Myometrial cell (primary cell): ENCODE results near the gene SIPA1L3. TPM values are rescaled to one million over a fixed set of nuclear protein-coding genes. Genes with fewer than 3 reads are reported as not detected.

ENCODE experiments used
- total RNA-seq: library from RNA; depleted of rRNA; stranded (reverse); fragments of >200 nt; gene quantifications from 2 replicates; pipeline ENCODE4 v1.2.3, GENCODE V29; 2015

Gene SIPA1L3, protein sequence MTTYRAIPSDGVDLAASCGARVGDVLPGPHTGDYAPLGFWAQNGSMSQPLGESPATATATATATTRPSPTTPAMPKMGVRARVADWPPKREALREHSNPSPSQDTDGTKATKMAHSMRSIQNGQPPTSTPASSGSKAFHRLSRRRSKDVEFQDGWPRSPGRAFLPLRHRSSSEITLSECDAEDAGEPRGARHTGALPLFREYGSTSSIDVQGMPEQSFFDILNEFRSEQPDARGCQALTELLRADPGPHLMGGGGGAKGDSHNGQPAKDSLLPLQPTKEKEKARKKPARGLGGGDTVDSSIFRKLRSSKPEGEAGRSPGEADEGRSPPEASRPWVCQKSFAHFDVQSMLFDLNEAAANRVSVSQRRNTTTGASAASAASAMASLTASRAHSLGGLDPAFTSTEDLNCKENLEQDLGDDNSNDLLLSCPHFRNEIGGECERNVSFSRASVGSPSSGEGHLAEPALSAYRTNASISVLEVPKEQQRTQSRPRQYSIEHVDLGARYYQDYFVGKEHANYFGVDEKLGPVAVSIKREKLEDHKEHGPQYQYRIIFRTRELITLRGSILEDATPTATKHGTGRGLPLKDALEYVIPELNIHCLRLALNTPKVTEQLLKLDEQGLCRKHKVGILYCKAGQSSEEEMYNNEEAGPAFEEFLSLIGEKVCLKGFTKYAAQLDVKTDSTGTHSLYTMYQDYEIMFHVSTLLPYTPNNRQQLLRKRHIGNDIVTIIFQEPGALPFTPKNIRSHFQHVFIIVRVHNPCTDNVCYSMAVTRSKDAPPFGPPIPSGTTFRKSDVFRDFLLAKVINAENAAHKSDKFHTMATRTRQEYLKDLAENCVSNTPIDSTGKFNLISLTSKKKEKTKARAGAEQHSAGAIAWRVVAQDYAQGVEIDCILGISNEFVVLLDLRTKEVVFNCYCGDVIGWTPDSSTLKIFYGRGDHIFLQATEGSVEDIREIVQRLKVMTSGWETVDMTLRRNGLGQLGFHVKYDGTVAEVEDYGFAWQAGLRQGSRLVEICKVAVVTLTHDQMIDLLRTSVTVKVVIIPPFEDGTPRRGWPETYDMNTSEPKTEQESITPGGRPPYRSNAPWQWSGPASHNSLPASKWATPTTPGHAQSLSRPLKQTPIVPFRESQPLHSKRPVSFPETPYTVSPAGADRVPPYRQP (N-terminal part only)
- total RNA-seq, result 20.2 and 25.4 TPM in 2 replicates

DNA sequence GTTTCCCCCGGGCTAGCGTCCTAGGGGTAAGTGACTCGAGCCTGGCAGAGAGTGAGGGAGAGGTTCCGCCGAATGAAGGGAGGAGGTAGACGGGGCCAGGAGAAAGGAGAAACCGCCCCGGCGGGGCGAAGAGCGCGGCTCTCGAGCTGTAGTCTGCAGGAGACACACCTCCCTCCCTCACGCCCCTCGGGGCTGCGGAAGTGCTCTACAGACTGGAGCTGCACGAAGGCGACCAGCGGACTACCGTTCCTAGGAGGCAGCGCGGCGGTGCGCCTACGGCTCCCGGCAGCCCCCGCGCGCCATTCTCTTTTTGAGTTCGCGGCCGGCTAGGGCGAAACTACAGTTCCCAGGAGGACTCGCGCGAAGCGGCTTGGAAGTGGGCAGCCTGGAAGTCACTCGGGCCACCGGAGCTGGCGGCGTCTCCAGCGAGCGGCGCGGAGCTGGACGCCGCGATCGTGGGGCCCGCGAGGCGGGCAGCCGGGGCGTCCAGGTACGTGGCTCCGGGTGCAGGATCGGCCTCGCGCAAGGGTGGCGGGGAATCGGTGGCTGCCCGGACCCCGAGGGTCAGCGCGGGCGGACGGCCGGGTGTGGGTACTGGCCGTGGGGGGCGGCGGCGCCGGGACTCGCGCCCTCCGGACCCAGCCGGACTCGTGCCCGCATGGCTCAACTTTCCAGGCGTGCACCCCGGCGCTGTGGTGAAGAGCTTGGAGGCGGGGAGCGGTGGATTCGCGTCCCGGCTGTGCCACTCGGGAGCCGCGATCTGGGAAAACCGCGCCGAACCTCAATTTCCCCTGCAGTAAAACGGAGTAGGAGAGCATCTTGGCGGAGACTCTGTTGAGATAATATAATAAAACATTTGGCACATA lies at the start of gene SIPA1L3:
Gene SIPA1L3 (plus strand): TSS at position 340 of the 866 bp plus-strand sequence. CDS start 174,358 bp downstream, outside the sequence.

DNA sequence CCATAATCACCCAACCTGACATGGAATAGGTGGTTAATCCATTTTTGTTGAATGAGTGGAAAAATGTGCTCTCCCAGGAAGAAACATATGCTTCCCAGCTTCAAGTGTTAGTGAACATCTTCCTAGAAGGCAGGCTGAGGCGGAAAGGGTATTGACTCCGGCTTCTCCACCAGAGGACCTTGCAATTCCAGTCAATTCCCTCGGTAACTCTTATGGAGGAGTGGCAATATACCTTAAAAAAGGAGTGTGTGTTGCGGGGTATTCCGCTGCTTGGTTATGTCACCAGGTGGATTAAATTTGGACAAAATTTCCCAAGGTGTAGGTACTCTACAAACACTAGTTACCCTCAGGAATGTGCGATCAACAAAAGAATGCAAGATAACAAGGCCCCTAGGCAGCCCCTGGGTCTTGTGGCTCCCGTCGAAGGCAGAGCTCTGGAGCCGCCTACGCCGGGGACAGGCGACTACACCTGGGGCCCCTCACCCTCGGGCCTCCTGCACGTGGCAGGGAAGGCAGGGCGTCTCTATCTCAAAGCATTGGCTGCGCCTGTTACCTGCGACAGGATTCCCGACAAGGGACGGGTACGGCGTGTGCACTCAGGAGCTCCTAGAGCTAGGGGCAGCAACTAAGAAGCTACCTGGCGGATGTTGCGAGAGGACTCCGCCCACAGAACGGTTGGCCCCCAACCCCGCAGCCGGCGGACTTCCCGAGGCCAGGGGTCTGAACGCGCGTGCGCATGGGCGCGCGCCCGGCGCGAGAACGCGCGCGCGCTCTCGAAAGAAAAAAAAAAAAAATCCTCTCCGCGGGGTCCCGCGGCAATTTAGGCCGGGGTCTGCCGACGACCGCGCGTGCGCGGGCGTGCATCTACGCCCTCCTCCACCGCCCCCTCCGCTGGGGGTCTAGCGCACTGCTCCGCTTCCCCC lies 801 bp upstream of the SIPA1L3 start, which contains the start of gene WDR87:
Gene WDR87 (minus strand): TSS at position 649 of the 923 bp plus-strand sequence. CDS start 8,355 bp downstream, outside the sequence.

DNA sequence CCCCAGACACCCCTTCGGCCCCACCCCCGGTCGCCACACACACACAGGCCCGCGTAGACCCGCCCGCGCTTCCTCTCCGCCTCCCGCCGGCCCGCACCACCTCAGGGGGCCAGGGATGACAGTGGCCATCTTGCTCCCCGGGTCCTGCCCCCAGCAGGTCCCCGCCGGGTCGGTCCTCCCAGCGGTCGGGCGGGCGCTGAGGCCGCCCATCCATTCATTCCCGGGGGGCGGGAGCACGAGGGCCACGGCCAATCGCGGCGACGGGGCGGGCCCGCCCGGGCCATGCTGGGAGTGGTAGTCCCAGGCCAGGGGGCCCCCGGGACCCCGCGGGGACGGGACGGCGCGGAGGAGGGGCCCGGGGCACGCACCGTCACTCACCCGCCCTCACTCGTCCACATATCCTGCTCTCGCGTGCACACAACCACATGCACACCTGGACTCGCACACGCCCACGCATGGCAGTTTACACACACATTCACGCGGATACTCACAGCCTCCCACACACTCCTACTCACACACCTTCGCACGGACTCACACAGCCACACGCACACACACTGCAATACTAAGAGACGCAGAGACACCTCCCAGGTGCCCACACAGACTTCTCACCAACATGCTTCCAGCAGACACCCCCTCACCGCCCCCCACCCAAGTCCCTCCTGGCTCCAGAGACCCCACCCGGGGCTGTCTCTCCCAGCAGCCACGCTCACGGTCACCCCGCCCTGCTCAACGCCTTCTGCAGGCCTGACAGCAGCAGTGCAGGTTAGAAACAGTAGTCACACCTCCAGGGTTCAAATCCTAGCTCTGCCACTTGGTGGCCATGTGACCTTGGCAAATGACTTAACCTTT lies 317.2 kb downstream of the SIPA1L3 start, which contains the start of gene DPF1:
Gene DPF1 (minus strand): TSS at position 209 of the 849 bp plus-strand sequence. CDS start 80 bp downstream, at position 129.

Other genes with a start within 250 kb of the SIPA1L3 start
- gene ZNF607, start 187.4 kb upstream of the SIPA1L3 start, total RNA-seq, result 1.7 and 3.4 TPM in 2 replicates
- gene ZNF573, start 127.6 kb upstream of the SIPA1L3 start, total RNA-seq, result 5.7 and 5.8 TPM in 2 replicates
- not detected in 2 replicates for gene WDR87, start 614 bp upstream of the SIPA1L3 start, total RNA-seq